Left lung (tissue), 10 donors: ENCODE data around the gene GRID1. TPM values are rescaled to one million over a fixed set of nuclear protein-coding genes. Genes with fewer than 3 reads are reported as not detected.

ENCODE experiments used
- ATAC-seq: fragments of 200-7000 bp; cut with Tn5 transposase; one replicate; pipeline ENCODE4 v1.9.1; 2020; ENCODE audit warnings: moderate library complexity
- DNase-seq, 4 donors: peaks; one replicate each; pipeline ENCODE4 v3.0.0-alpha.2; 2013 to 2020
- H3K27ac ChIP-seq, 2 donors: fragments of 200-600 bp; sonication (generic) in 1 of 2; one replicate each; pipeline versions ENCODE4 v1.5.0 to v1.8.0; 2020 to 2021
- H3K27me3 ChIP-seq, 2 donors: fragments of 200-600 bp; sonication (generic) in 1 of 2; one replicate each; pipeline versions ENCODE4 v1.5.0 to v1.8.0; 2020 to 2021
- H3K36me3 ChIP-seq, 2 donors: fragments of 200-600 bp; sonication (generic) in 1 of 2; one replicate each; pipeline versions ENCODE4 v1.5.0 to v1.8.0; 2020 to 2021
- H3K4me1 ChIP-seq, 2 donors: fragments of 200-600 bp; one replicate each; pipeline ENCODE4 v1.8.0; 2021
- H3K4me3 ChIP-seq, 2 donors: fragments of 200-600 bp; sonication (generic) in 1 of 2; one replicate each; pipeline versions ENCODE4 v1.5.0 to v1.8.0; 2020 to 2021; ENCODE audit warnings: mild to moderate bottlenecking in 1 of 2
- H3K9me3 ChIP-seq, 2 donors: fragments of 200-600 bp; sonication (generic) in 1 of 2; one replicate each; pipeline versions ENCODE4 v1.5.0 to v1.8.0; 2020 to 2021
- intact Hi-C, 2 donors: fragments of 100-400 bp; cut with DNase I; formaldehyde crosslinking; loops; one replicate each; pipeline versions ENCODE4 v1.11.2 to v1.14.2; 2022
- polyA plus RNA-seq, 6 donors: library from polyadenylated mRNA; unstranded; fragments of 120-200 nt; gene quantifications; one replicate each; pipeline ENCODE4 v1.2.1, GENCODE V29; 2013; ENCODE audit not compliant: insufficient read length in 6 of 6
- total RNA-seq, 2 donors: library from RNA; stranded (reverse); fragmentation: NEBNext Ultra II Directional; extraction: Animal tissue kit (Norgen Biotek cat#: 25700); gene quantifications; one replicate each; pipeline ENCODE4 v1.2.1, GENCODE V29; 2021
- TF ChIP-seq, protein P1 (sequence below), 2 donors: fragments of 200-600 bp; sonication (generic) in 1 of 2; IDR thresholded peaks; one replicate each; pipeline versions ENCODE4 v1.5.0 to v1.8.0; 2021; ENCODE audit warnings: antibody characterized with exemption in 2 of 2
- donor health status: DM: no; HTN: yes; CAD: no.
- donor health status: DM: no; HTN: no; CAD: no.

GRID1 gene
- total and polyA plus RNA-seq, 8 donors, result 0.81 to 2.6 (median 1.2) TPM

DNA sequence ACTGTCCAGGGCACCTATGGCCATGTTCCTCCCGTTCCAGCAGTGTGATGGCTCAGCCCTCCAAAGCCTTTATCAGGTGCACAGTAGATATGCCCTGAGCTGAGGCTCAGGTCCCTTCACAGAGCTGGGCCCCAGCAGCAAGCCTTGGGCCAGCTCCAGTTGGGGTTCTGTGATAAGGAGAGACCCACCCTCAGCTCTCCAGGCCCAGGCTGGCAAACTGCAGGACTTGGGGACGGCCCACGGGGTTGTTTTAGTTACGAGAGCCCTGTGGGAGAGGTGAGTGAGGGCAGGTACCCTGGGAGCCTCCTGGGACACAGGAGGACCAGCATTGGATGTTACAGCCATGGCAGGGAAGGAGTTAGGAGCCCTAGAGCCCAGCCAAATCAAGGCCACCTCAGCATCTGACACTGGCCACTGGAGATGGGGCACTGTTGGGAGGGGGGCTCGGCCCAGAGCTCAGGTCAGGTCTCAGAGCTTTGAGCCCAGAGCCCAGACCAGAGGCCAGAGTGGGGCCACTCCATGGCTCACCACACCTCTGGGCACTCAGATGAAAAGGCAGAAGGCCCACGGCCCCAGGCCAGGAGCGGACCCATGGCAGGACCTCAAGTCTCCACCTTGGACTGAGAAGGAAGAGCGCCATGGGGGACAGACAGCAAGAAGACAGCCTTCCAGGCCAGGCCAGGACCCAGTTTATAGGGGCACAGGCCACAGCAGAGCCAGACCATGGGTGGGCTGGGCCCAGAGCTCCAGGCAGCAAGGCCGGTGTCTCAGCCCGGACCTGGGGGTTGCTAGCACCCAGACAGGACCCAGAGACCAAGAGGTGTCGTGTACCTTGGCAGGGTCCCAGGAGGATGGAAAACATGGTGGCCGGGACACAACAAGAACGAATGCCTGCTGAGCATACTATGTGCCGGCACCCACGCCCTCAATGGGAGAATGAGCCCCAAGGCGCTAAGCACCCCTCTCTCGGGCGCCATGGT lies 12.8 kb downstream of the GRID1 start:
- Histone ChIP-seq H3K36me3 (no peaks in the 10 kb centered on the region), H3K4me3 (no peak overlapping the region), H3K9me3 (no peaks in the 10 kb centered on the region), H3K27me3 (no peaks in the 10 kb centered on the region), H3K27ac (no peak overlapping the region), H3K4me1 (peaks cover 0 to 23% of the 10 kb centered on the region in 2 donors)
- intact Hi-C loops, result no loop called here
- TF ChIP-seq, protein P1, sequence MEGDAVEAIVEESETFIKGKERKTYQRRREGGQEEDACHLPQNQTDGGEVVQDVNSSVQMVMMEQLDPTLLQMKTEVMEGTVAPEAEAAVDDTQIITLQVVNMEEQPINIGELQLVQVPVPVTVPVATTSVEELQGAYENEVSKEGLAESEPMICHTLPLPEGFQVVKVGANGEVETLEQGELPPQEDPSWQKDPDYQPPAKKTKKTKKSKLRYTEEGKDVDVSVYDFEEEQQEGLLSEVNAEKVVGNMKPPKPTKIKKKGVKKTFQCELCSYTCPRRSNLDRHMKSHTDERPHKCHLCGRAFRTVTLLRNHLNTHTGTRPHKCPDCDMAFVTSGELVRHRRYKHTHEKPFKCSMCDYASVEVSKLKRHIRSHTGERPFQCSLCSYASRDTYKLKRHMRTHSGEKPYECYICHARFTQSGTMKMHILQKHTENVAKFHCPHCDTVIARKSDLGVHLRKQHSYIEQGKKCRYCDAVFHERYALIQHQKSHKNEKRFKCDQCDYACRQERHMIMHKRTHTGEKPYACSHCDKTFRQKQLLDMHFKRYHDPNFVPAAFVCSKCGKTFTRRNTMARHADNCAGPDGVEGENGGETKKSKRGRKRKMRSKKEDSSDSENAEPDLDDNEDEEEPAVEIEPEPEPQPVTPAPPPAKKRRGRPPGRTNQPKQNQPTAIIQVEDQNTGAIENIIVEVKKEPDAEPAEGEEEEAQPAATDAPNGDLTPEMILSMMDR (IDR thresholded peaks at IDR 0.05), result no peak
- DNase-seq (peak in 1 of 4 donors; percentile 52), ATAC-seq (no peak)

GRCh38 chr10:86350897-86351296 lies 15.7 kb downstream of the GRID1 start:
- DNase-seq (peak in 1 of 4 donors; percentile 37), ATAC-seq (no peak)
- Histone ChIP-seq H3K27ac (no peak overlapping the region), H3K4me1 (peaks cover 0 to 13% of the 10 kb centered on the region in 2 donors), H3K36me3 (no peaks in the 10 kb centered on the region), H3K4me3 (no peak overlapping the region), H3K9me3 (no peaks in the 10 kb centered on the region), H3K27me3 (no peaks in the 10 kb centered on the region)
- TF ChIP-seq, protein P1 (IDR thresholded peaks at IDR 0.05), result no peak
- intact Hi-C loops, result no loop called here

GRCh38 chr10:86349940-86350630 lies 16.5 kb downstream of the GRID1 start:
- Histone ChIP-seq H3K36me3 (no peaks in the 10 kb centered on the region), H3K9me3 (no peaks in the 10 kb centered on the region), H3K4me3 (no peak overlapping the region), H3K4me1 (peaks cover 0 to 5% of the 10 kb centered on the region in 2 donors), H3K27ac (no peak overlapping the region), H3K27me3 (no peaks in the 10 kb centered on the region)
- DNase-seq (peak in 1 of 4 donors; percentile 36), ATAC-seq (no peak)
- intact Hi-C loops, result no loop called here
- TF ChIP-seq, protein P1 (IDR thresholded peaks at IDR 0.05), result no peak

GRCh38 chr10:86349474-86349873 lies 17.1 kb downstream of the GRID1 start:
- Histone ChIP-seq H3K9me3 (no peaks in the 10 kb centered on the region), H3K27me3 (no peaks in the 10 kb centered on the region), H3K27ac (no peak overlapping the region), H3K4me3 (no peak overlapping the region), H3K36me3 (no peaks in the 10 kb centered on the region), H3K4me1 (no peaks in the 10 kb centered on the region)
- ATAC-seq, result no peak
- intact Hi-C loops, result no loop called here
- peak in 1 of 4 donors; percentile 5 for DNase-seq
- TF ChIP-seq, protein P1 (IDR thresholded peaks at IDR 0.05), result no peak
